Uterine smooth muscle cell (primary cell): ENCODE measurements around the gene CARD10. TPM values are rescaled to one million over a fixed set of nuclear protein-coding genes. Genes with fewer than 3 reads are reported as not detected.

Experiments
- total RNA-seq: library from RNA; depleted of rRNA; stranded (reverse); fragments of >200 nt; gene quantifications from 2 replicates; pipeline ENCODE4 v1.2.3, GENCODE V29; 2014

CARD10 gene
- total RNA-seq, result 1.2 and 2.1 TPM in 2 replicates

GRCh38 chr22:37519268-37520195, at the start of gene CARD10:
TSS of gene CARD10 (minus strand) at chr22:37519415. CDS start at chr22:37519200, 215 bp downstream.

GRCh38 chr22:37559901-37560607, 40.8 kb upstream of the CARD10 start, which contains the start of gene CDC42EP1:
TSS of gene CDC42EP1 (plus strand) at chr22:37560480. CDS start at chr22:37566350, 5,870 bp downstream.

GRCh38 chr22:37486224-37486845, 32.9 kb downstream of the CARD10 start, which contains the start of gene MFNG:
TSS of gene MFNG (minus strand) at chr22:37486384. CDS start at chr22:37486177, 207 bp downstream.

Other genes starting within 250 kb of the CARD10 start
- gene CYTH4, start 236.9 kb downstream of the CARD10 start, total RNA-seq, result 0.12 and 0.33 TPM in 2 replicates
- 0.25 and 1.00 TPM in 2 replicates for gene ELFN2, start 91.9 kb downstream of the CARD10 start, total RNA-seq
- under 0.01 and 0.25 TPM in 2 replicates for gene MFNG, start 33.0 kb downstream of the CARD10 start, total RNA-seq
- gene CDC42EP1, start 41.1 kb upstream of the CARD10 start, total RNA-seq, result 11.5 and 15.1 TPM in 2 replicates
- gene LGALS2, start 60.7 kb upstream of the CARD10 start, total RNA-seq, result not detected in 2 replicates
- gene GGA1, start 89.4 kb upstream of the CARD10 start, total RNA-seq, result 37.8 and 39.0 TPM in 2 replicates
- gene SH3BP1, start 120.3 kb upstream of the CARD10 start, total RNA-seq, result 9.6 and 11.7 TPM in 2 replicates
- gene PDXP, start 139.3 kb upstream of the CARD10 start, total RNA-seq, result 6.4 and 13.8 TPM in 2 replicates
- gene LGALS1, start 156.2 kb upstream of the CARD10 start, total RNA-seq, result 8,521 and 11,768 TPM in 2 replicates
- 31.1 and 42.5 TPM in 2 replicates for gene NOL12, start 166.9 kb upstream of the CARD10 start, total RNA-seq
- 192 and 230 TPM in 2 replicates for gene TRIOBP, start 177.6 kb upstream of the CARD10 start, total RNA-seq